ENCODE data around the gene TCP11L2. TPM values are rescaled to one million over a fixed set of nuclear protein-coding genes. Genes with fewer than 3 reads are reported as not detected.

Gene TCP11L2
- total RNA-seq, 1 donor from 2014 or later: 1.4 TPM

DNA sequence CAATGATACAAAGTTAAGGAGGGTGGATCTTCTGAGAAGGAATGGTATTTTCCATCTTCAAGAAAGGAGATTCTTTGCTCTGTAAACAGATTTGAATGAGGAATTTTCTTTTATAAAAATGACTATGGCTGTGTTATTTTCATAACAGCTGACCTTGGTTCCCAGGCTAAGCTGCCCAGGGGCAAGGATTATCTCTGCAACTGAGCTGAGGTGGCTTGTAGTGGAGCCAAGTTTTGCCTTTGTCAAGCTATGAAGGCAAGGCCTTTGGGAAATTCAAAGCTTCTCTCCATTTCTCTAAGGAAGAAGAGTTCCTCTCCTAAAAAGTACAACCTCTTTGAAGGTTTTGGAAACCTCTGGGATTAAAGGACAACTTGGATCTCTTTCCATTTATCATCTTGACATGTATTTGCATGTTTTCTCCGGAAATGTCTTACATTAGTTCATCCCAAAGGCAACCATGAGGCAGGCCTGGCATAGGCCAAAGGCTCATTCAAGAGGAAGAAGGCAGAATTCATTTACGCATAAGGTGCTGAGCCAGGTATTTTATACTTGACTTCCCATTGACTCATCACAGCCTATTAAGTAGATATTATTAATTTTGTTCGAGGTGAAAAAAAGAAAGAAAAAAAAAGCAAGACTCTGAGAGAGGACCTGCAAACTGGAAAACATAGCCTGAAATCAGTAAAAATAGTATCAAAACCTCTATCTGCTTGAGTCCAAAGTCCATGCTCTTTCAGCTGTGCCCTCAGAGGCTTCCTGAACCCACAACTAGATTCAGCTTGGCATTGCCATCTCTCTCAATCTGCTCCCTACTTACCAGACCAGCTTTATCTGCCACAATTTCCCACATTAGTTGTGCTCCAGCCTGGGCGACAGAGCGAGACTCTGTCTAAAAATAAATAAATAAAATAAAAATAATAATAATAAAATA, 30.7 kb upstream of the TCP11L2 start:
- no peaks in the 10 kb centered on the region for H3K9me3 Mint-ChIP-seq
- no peak overlapping the region for H3K4me3 Mint-ChIP-seq
- no peaks in the 10 kb centered on the region for H3K36me3 Mint-ChIP-seq (ENCODE audit: low read depth)
- H3K4me1 Mint-ChIP-seq: no peaks in the 10 kb centered on the region
- DNase-seq (ENCODE audit: low read depth, low spot score): no peak
- no peaks in the 10 kb centered on the region for H3K27me3 Mint-ChIP-seq (ENCODE audit: low read depth)
- no peak overlapping the region for H3K27ac Mint-ChIP-seq (ENCODE audit: unreplicated experiment)
- no peak for TF ChIP-seq CTCF (conservative IDR thresholded peaks at IDR 0.05)

DNA sequence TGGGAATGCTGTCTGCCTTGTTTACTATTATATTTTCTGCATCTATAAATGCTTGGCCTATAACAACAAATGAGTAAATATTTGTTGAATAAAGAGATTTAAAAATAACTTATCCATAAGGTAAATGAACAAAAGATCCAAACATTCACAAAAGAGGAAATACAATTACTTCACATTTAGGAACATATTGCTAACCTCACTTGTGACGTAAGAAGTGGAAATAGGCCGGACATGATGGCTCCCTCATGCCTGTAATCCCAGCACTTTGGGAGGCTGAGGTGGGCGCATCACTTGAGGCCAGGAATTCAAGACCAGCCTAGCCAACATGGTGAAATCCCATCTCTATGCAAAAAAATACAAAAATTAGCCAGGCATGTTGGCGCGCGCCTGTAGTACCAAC, 29.0 kb upstream of the TCP11L2 start:
- Mint-ChIP-seq H3K27ac (ENCODE audit: unreplicated experiment) (no peak overlapping the region), H3K4me1 (no peaks in the 10 kb centered on the region), H3K9me3 (no peaks in the 10 kb centered on the region), H3K27me3 (ENCODE audit: low read depth) (no peaks in the 10 kb centered on the region), H3K36me3 (ENCODE audit: low read depth) (no peaks in the 10 kb centered on the region), H3K4me3 (no peak overlapping the region)
- no peak for TF ChIP-seq CTCF (conservative IDR thresholded peaks at IDR 0.05)
- no peak for DNase-seq (ENCODE audit: low read depth, low spot score)

DNA sequence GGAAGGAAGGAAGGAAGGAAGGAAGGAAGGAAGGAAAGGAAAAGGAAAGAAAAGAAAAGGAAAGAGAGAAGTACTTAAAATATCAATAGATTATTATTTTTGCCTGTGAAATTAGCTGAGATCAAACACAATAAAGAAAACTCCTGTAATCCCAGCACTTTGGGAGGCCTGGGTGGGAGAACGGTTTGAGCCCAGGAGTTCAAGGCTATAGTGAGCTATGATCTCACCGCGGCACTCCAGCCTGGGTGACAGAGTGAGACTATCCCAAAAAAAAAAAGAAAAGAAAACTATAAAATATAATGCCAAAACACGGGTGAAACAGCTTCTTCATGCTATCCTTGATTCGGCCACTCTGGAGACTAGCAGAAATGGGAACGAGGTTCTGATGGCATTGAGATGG, 28.5 kb upstream of the TCP11L2 start:
- Mint-ChIP-seq H3K27me3 (ENCODE audit: low read depth) (no peaks in the 10 kb centered on the region), H3K4me3 (no peak overlapping the region), H3K27ac (ENCODE audit: unreplicated experiment) (no peak overlapping the region), H3K4me1 (no peaks in the 10 kb centered on the region), H3K9me3 (no peaks in the 10 kb centered on the region), H3K36me3 (ENCODE audit: low read depth) (no peaks in the 10 kb centered on the region)
- no peak for DNase-seq (ENCODE audit: low read depth, low spot score)
- TF ChIP-seq CTCF (conservative IDR thresholded peaks at IDR 0.05): no peak

GRCh38 chr12:106274575-106275121, 27.9 kb upstream of the TCP11L2 start:
- no peak for TF ChIP-seq CTCF (conservative IDR thresholded peaks at IDR 0.05)
- Mint-ChIP-seq H3K4me3 (no peak overlapping the region), H3K36me3 (ENCODE audit: low read depth) (no peaks in the 10 kb centered on the region), H3K4me1 (no peaks in the 10 kb centered on the region), H3K9me3 (no peaks in the 10 kb centered on the region), H3K27me3 (ENCODE audit: low read depth) (no peaks in the 10 kb centered on the region), H3K27ac (ENCODE audit: unreplicated experiment) (no peak overlapping the region)
- no peak for DNase-seq (ENCODE audit: low read depth, low spot score)

GRCh38 chr12:106275458-106275857, 27.1 kb upstream of the TCP11L2 start:
- Mint-ChIP-seq H3K27me3 (ENCODE audit: low read depth) (no peaks in the 10 kb centered on the region), H3K9me3 (no peaks in the 10 kb centered on the region), H3K4me1 (no peaks in the 10 kb centered on the region), H3K4me3 (no peak overlapping the region), H3K27ac (ENCODE audit: unreplicated experiment) (no peak overlapping the region), H3K36me3 (ENCODE audit: low read depth) (no peaks in the 10 kb centered on the region)
- TF ChIP-seq CTCF (conservative IDR thresholded peaks at IDR 0.05): no peak
- no peak for DNase-seq (ENCODE audit: low read depth, low spot score)
